ENCODE results near the gene OTOA.
"Not testable (repeated sequence)": the region's sequence is repeated elsewhere in the genome, so short reads cannot be mapped to it uniquely, and the experiment has no call there.

Gene OTOA

GRCh38 chr16:21727344-21727743 lies 63.6 kb downstream of the OTOA start:
- Histone ChIP-seq H3K9ac (ENCODE audit: low read length) (no peak overlapping the region), H3K9me3 (ENCODE audit: control insufficient read depth, insufficient read depth, low read depth, low read length) (no peaks in the 10 kb centered on the region), H3K4me1 (ENCODE audit: control insufficient read depth, insufficient read depth, low read length) (no peaks in the 10 kb centered on the region), H3K27me3 (ENCODE audit: control insufficient read depth, insufficient read depth, low read length) (no peaks in the 10 kb centered on the region), H3K4me3 (ENCODE audit: low read depth, low read length) (no peak overlapping the region), H3K36me3 (ENCODE audit: control insufficient read depth, insufficient read depth, low read length) (no peaks in the 10 kb centered on the region), H3K27ac (ENCODE audit: low read depth, low read length) (no peak overlapping the region)

- not testable (repeated sequence) for H3K4me3 ChIP-seq (ENCODE audit: low read depth, low read length); H3K4me1 ChIP-seq (ENCODE audit: control insufficient read depth, insufficient read depth, low read length); H3K36me3 ChIP-seq (ENCODE audit: control insufficient read depth, insufficient read depth, low read length); H3K27me3 ChIP-seq (ENCODE audit: control insufficient read depth, insufficient read depth, low read length); H3K9ac ChIP-seq (ENCODE audit: low read length); H3K9me3 ChIP-seq (ENCODE audit: control insufficient read depth, insufficient read depth, low read depth, low read length); H3K27ac ChIP-seq (ENCODE audit: low read depth, low read length)
Measured at GRCh38 chr16:21731233-21731632, 67.5 kb downstream of the OTOA start.

DNA sequence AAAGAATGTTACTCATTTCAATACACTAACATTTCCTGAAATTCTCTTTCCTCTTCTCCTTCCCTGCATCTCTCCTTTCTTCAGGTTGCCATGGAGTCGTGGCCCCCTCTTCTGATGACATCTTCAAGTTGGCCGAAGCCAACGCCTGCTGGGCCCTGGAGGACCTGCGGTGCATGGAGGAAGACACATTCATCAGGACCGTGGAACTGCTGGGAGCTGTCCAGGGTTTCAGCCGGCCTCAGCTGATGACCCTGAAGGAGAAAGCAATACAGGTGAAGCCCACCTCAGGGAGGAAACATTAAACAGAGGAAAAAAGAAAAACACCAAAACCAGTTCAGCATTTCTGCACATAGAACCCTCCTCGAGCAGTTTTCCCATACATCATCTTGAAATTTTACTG lies 76.9 kb downstream of the OTOA start:
- not testable (repeated sequence) for H3K27ac ChIP-seq (ENCODE audit: low read depth, low read length); H3K27me3 ChIP-seq (ENCODE audit: control insufficient read depth, insufficient read depth, low read length); H3K9ac ChIP-seq (ENCODE audit: low read length); H3K9me3 ChIP-seq (ENCODE audit: control insufficient read depth, insufficient read depth, low read depth, low read length); H3K36me3 ChIP-seq (ENCODE audit: control insufficient read depth, insufficient read depth, low read length); H3K4me3 ChIP-seq (ENCODE audit: low read depth, low read length); H3K4me1 ChIP-seq (ENCODE audit: control insufficient read depth, insufficient read depth, low read length)

DNA sequence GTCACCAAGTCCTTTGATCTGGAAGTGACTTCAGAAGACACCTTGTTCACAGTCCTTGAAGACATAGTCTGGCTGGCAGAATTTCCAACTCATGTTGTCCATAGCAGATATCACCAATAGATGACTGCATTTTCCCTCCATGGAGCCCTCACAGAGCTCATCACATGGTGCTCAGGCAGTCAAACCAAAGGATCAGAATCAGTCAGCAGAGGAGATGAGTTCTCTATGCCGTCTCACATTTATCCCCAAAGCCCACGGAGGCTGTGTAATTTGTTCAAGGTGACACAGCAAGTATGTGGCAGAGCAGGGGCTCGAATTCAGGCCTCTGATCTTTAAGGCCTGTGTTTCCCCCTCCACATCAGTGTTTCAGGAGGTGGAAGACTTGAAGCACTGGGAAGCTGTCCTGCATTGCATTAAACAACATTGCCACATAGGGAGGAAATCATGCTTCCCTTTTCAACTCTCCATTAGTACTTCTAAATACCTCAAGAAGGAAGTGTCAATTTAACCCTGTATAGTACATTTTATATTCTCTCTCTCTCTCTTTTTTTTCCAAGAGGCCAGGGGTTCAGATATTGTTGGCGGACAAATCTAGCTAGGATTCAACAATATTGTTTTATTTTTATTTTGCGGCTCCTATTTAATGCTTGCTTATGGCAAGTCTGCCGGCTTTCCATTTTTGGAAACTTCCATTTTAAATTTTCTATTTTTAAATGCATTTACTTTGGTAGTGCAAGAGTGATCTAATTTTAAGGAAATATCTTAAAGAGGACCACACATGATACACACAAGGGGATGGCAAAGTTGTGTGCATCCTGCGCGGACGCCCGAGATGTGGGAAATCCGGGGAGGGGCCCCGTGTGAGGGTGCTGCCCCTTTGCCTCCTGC lies 92.7 kb downstream of the OTOA start:
- not testable (repeated sequence) for H3K9ac ChIP-seq (ENCODE audit: low read length); H3K36me3 ChIP-seq (ENCODE audit: control insufficient read depth, insufficient read depth, low read length); H3K27ac ChIP-seq (ENCODE audit: low read depth, low read length); H3K9me3 ChIP-seq (ENCODE audit: control insufficient read depth, insufficient read depth, low read depth, low read length); H3K27me3 ChIP-seq (ENCODE audit: control insufficient read depth, insufficient read depth, low read length); H3K4me3 ChIP-seq (ENCODE audit: low read depth, low read length); H3K4me1 ChIP-seq (ENCODE audit: control insufficient read depth, insufficient read depth, low read length)

- H3K9me3 ChIP-seq (ENCODE audit: control insufficient read depth, insufficient read depth, low read depth, low read length); H3K27me3 ChIP-seq (ENCODE audit: control insufficient read depth, insufficient read depth, low read length); H3K9ac ChIP-seq (ENCODE audit: low read length); H3K27ac ChIP-seq (ENCODE audit: low read depth, low read length); H3K4me3 ChIP-seq (ENCODE audit: low read depth, low read length); H3K4me1 ChIP-seq (ENCODE audit: control insufficient read depth, insufficient read depth, low read length); H3K36me3 ChIP-seq (ENCODE audit: control insufficient read depth, insufficient read depth, low read length): not testable (repeated sequence)
Measured at GRCh38 chr16:21757080-21757671, 93.4 kb downstream of the OTOA start.

DNA sequence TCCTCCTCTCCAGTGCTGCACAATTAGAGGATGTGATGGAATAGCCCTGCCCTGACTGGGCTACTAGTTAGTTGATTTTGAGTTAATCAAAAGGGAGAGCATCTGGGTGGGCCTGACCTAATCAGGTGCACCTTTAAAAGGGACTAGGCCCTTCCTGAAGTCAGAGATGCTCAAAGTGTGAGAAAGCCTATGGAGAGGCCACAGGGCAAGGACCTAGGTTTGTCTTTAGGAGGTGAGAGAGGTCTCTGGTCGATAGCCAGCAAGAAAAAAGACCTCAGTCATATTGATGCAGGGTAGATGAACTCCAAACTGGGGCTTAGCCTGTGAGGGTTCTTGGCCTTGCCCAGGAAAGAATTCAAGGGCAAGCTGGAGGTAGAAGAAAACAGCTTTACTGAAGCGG lies 104.5 kb downstream of the OTOA start:
- H3K36me3 ChIP-seq (ENCODE audit: control insufficient read depth, insufficient read depth, low read length); H3K27ac ChIP-seq (ENCODE audit: low read depth, low read length); H3K27me3 ChIP-seq (ENCODE audit: control insufficient read depth, insufficient read depth, low read length); H3K4me3 ChIP-seq (ENCODE audit: low read depth, low read length); H3K4me1 ChIP-seq (ENCODE audit: control insufficient read depth, insufficient read depth, low read length); H3K9me3 ChIP-seq (ENCODE audit: control insufficient read depth, insufficient read depth, low read depth, low read length); H3K9ac ChIP-seq (ENCODE audit: low read length): not testable (repeated sequence)

DNA sequence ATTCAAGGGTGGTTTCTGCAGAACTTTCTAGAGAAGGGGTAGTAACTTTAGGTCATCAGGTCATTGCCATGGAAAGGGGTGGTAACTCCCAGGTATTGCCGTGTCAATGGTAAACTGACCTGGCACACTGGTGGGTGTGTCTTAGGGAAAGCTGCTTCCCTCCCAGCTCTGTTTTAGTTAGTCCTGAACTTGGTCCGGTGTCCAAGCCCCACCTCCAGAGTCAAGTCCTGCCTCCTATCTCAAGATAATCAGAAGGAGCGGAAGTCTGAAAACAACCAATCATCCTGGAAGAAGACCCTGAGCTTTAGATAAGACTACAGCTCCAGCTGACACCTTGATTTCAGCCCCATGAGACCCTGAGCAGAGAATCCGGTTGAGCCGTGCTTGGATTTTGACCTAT lies 105.0 kb downstream of the OTOA start:
- H3K4me1 ChIP-seq (ENCODE audit: control insufficient read depth, insufficient read depth, low read length); H3K27ac ChIP-seq (ENCODE audit: low read depth, low read length); H3K36me3 ChIP-seq (ENCODE audit: control insufficient read depth, insufficient read depth, low read length); H3K9ac ChIP-seq (ENCODE audit: low read length); H3K9me3 ChIP-seq (ENCODE audit: control insufficient read depth, insufficient read depth, low read depth, low read length); H3K27me3 ChIP-seq (ENCODE audit: control insufficient read depth, insufficient read depth, low read length); H3K4me3 ChIP-seq (ENCODE audit: low read depth, low read length): not testable (repeated sequence)

- not testable (repeated sequence) for H3K27me3 ChIP-seq (ENCODE audit: control insufficient read depth, insufficient read depth, low read length); H3K36me3 ChIP-seq (ENCODE audit: control insufficient read depth, insufficient read depth, low read length); H3K9ac ChIP-seq (ENCODE audit: low read length); H3K4me1 ChIP-seq (ENCODE audit: control insufficient read depth, insufficient read depth, low read length); H3K9me3 ChIP-seq (ENCODE audit: control insufficient read depth, insufficient read depth, low read depth, low read length); H3K4me3 ChIP-seq (ENCODE audit: low read depth, low read length); H3K27ac ChIP-seq (ENCODE audit: low read depth, low read length)
Measured at GRCh38 chr16:21769284-21769683, 105.5 kb downstream of the OTOA start.

- not testable (repeated sequence) for H3K9ac ChIP-seq (ENCODE audit: low read length); H3K36me3 ChIP-seq (ENCODE audit: control insufficient read depth, insufficient read depth, low read length); H3K4me3 ChIP-seq (ENCODE audit: low read depth, low read length); H3K27ac ChIP-seq (ENCODE audit: low read depth, low read length); H3K4me1 ChIP-seq (ENCODE audit: control insufficient read depth, insufficient read depth, low read length); H3K27me3 ChIP-seq (ENCODE audit: control insufficient read depth, insufficient read depth, low read length); H3K9me3 ChIP-seq (ENCODE audit: control insufficient read depth, insufficient read depth, low read depth, low read length)
Measured at GRCh38 chr16:21770584-21770983, 106.8 kb downstream of the OTOA start.

GRCh38 chr16:21772547-21773206 lies 108.9 kb downstream of the OTOA start:
- H3K9ac ChIP-seq (ENCODE audit: low read length); H3K4me3 ChIP-seq (ENCODE audit: low read depth, low read length); H3K9me3 ChIP-seq (ENCODE audit: control insufficient read depth, insufficient read depth, low read depth, low read length); H3K27me3 ChIP-seq (ENCODE audit: control insufficient read depth, insufficient read depth, low read length); H3K27ac ChIP-seq (ENCODE audit: low read depth, low read length); H3K36me3 ChIP-seq (ENCODE audit: control insufficient read depth, insufficient read depth, low read length); H3K4me1 ChIP-seq (ENCODE audit: control insufficient read depth, insufficient read depth, low read length): not testable (repeated sequence)

- not testable (repeated sequence) for H3K36me3 ChIP-seq (ENCODE audit: control insufficient read depth, insufficient read depth, low read length); H3K9ac ChIP-seq (ENCODE audit: low read length); H3K4me1 ChIP-seq (ENCODE audit: control insufficient read depth, insufficient read depth, low read length); H3K27me3 ChIP-seq (ENCODE audit: control insufficient read depth, insufficient read depth, low read length); H3K27ac ChIP-seq (ENCODE audit: low read depth, low read length); H3K4me3 ChIP-seq (ENCODE audit: low read depth, low read length); H3K9me3 ChIP-seq (ENCODE audit: control insufficient read depth, insufficient read depth, low read depth, low read length)
Measured at GRCh38 chr16:21773207-21773553, 109.4 kb downstream of the OTOA start.
